GM13977 (cell line): ENCODE results near the gene NRSN2.

Experiments
- DNase-seq: peaks from one replicate; pipeline ENCODE4 v3.0.0; 2012; ENCODE audit warnings: low spot score
- CTCF ChIP-seq: IDR thresholded peaks from 2 replicates; pipeline ENCODE4 v1.5.1; 2012; ENCODE audit warnings: mild to moderate bottlenecking, control low read depth; ENCODE audit not compliant: insufficient read depth; ENCODE audit errors: extremely low read depth, missing control alignments
- in situ Hi-C: fragments of 300-500 bp; cut with MboI; formaldehyde crosslinking; loops from one replicate; pipeline ENCODE4 v1.12.0; 2022; ENCODE audit warnings: low sequenced_read_pairs, low pct_unique_long_range_greater_than_20kb, mixed read lengths, inconsistent platforms; ENCODE audit not compliant: unreplicated experiment

NRSN2 gene, protein sequence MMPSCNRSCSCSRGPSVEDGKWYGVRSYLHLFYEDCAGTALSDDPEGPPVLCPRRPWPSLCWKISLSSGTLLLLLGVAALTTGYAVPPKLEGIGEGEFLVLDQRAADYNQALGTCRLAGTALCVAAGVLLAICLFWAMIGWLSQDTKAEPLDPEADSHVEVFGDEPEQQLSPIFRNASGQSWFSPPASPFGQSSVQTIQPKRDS

DNA sequence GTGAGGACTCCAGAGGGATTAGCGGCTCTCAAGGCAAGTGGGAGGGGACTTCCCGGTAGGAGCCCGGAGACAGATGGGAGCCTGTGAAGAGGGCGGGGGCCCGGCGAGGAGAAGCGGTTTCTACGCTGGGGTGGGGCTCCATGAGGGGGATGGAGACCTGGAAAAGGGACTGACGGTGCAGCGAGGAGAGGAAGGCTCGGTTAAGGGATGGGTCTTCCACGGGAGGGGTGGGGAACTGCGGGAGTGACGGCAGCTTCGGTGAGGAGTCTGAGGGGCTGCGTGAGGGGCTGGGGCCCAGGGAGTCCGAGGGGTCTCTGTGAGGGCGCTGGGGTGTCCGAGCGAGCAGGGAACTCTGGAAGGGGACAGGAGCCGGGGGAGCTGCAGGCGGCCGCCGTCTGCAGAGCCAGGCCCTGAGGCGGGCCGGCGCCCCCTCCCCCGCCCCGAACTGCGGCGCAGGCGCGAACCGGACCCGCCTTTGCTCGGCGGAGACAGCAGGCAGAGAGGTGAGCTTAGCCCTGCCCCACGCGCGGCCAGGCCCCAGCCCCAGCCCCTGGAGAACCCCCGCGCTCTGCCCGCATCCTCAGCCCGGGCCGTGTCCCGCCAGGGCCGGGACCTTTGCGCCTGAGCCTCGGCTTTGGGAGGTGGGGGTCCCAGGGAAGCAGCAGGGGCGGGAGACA lies at the start of gene NRSN2:
NRSN2 (plus strand) TSS at position 472 of the 677 bp plus-strand sequence. CDS start 2,533 bp downstream, outside the sequence.
- in situ Hi-C loops, result no loop called here
- DNase-seq, result peak; percentile 87
- no peak for TF ChIP-seq CTCF

DNA sequence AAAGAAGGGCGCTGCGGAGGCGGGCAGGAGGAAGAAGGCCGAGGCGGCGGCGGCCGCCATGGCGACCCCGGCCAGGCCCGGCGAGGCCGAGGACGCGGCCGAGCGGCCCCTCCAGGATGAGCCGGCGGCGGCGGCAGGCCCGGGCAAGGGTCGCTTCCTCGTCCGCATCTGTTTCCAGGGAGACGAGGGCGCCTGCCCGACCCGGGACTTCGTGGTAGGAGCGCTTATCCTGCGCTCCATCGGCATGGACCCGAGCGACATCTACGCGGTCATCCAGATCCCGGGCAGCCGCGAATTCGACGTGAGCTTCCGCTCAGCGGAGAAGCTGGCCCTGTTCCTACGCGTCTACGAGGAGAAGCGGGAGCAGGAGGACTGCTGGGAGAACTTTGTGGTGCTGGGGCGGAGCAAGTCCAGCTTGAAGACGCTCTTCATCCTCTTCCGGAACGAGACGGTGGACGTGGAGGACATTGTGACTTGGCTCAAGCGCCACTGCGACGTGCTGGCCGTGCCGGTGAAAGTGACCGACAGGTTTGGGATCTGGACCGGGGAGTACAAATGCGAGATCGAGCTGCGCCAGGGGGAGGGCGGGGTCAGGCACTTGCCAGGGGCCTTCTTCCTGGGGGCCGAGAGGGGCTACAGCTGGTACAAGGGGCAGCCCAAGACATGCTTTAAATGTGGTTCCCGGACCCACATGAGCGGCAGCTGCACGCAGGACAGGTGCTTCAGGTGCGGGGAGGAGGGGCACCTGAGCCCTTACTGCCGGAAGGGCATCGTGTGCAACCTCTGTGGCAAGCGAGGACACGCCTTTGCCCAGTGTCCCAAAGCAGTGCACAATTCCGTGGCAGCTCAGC lies 48.8 kb upstream of the NRSN2 start:
- in situ Hi-C loops, result no loop called here
- TF ChIP-seq CTCF, result no peak
- peak; percentile 65 for DNase-seq

DNA sequence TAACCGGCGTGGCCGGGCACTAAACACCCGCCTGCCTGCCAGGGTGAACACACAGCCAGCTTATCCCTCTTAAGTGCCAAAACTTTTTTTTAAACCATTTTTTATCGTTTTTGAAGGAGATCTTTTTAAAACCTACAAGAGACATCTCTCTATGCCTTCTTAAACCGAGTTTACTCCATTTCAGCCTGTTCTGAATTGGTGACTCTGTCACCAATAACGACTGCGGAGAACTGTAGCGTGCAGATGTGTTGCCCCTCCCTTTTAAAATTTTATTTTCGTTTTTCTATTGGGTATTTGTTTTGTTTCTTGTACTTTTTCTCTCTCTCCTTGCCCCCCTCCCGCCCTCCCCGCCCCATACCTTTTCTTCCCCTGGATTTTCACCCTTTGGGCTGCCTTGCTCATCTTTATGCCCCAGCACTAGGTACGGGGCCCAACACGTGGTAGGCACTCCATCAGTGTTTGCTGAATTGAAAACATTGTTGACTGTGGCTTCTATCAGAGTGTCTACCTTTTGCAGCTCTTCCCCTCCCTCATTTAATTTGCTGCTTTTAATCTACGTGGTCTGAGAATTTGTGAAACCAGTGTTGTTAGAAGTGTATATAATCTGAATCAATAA lies 48.0 kb upstream of the NRSN2 start:
- in situ Hi-C loops, result no loop called here
- no peak for DNase-seq
- no peak for TF ChIP-seq CTCF

DNA sequence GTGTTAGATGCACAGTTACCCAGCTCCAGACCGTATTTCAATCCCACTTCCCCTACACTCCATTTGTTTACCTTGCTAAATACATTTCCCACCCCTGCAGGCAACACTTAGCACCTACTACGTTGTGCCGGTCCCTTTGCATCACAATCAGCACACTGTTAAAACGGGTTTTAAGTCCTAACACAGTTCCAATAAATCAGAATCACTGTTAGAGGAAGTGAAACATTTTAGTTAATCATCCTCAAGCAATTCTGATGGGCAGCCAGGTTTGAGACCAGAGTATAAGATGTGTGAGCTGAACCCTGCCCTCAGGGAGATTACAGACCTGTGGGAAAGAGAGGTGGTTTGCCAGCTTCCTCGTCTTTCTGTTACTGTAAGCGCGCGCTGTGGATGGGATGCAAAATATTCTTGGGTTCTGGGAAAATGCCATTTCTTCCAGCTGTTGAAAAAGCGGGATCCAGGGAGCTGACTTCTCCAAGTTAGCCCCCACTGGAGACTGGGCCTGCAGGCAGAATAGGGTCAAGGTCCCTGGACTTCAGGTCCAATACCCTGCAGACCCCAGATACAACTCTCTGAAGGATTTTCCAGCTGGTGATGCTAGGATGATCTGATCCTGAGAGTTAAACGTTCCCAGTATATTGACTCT lies 46.4 kb upstream of the NRSN2 start:
- TF ChIP-seq CTCF, result no peak
- in situ Hi-C loops, result no loop called here

GRCh38 chr20:301886-302848 lies 44.7 kb upstream of the NRSN2 start:
- in situ Hi-C loops, result no loop called here
- DNase-seq, result no peak

More for the DNA sequence above, 46.4 kb upstream of the NRSN2 start:
- DNase-seq, result no peak

More at GRCh38 chr20:301886-302848, 44.7 kb upstream of the NRSN2 start:
- TF ChIP-seq CTCF, result no peak
